Measurements from ENCODE around the gene ACSS3.
"Not testable (repeated sequence)": the region's sequence is repeated elsewhere in the genome, so short reads cannot be mapped to it uniquely, and the experiment has no call there.

The ACSS3 gene

GRCh38 chr12:81095501-81096232, 17.8 kb downstream of the ACSS3 start:
- DNase-seq, result no peak

- DNase-seq, result no peak
Observed at GRCh38 chr12:81105687-81106086, 27.8 kb downstream of the ACSS3 start.

GRCh38 chr12:81114226-81114625, 36.3 kb downstream of the ACSS3 start:
- DNase-seq, result peak; percentile 41

GRCh38 chr12:81119069-81119468, 41.2 kb downstream of the ACSS3 start:
- DNase-seq, result not testable (repeated sequence)

DNA sequence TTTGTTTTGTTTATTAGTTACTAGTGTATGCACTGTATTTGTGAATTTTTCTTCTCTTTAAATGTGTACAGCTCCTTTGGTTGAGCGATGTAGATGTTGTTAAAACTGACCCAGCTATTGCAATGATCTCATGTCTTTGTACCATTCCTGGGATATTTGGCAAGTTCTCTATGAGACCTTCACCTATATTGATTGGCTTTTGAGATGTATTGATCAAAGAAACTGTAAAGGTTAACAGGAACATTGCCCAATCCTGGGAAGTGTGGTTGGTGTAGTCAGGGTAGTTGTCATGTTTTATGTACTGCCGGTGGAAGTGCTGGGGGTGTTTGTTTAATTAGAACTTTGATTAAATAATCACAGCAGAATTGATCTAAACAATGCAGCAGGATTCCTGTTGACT, 43.1 kb downstream of the ACSS3 start:
- DNase-seq, result no peak

DNA sequence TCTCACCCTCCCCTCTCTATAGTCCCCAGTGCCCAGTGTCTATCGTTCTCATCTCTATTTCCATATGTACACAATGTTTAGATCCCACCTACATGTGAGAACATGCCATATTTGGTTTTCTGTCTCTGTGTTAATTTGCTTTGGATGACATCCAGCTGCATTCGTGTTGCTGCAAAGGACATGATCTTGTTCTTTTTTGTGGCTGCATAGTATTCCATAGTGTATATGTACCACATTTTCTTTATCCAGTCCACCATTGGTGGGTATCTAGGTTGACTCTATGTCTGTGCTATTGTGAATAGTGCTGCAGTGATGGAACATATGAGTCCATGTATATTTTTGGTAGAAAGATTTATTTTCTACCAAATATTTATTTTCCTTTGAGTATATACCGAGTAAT, 45.7 kb downstream of the ACSS3 start:
- no peak for DNase-seq

- DNase-seq, result no peak
Observed at GRCh38 chr12:81125691-81126090, 47.8 kb downstream of the ACSS3 start.

DNA sequence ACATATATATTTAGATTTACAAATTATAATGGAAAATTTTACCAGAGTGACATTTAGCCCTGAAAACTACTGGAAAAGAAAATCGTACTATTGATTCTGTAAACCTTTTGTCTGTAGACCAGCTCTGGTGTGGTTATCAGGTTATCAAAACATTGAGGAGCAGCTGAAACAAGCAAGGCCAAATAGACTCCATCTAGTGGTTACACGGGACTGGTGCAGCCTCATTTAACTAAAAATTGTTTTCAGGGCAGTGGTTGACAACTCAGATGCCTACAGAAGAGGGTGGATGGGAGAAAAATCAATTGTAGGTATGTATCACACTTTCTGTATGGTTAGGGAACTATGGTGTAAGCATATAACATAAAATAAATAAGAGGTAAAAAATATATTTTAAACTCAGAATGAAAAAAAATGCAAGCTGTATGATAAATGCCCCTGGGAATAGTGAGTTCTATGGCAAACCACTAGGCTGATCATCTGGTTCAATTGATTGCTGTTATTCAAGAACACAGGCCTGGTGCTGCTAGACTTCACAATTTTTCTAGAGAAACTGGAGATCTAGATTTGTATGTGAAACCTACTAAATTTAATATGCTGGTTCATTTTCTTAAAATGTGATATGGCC, 51.2 kb downstream of the ACSS3 start:
- peak; percentile 89 for DNase-seq

GRCh38 chr12:81136519-81136918, 58.6 kb downstream of the ACSS3 start:
- DNase-seq, result peak; percentile 32

DNA sequence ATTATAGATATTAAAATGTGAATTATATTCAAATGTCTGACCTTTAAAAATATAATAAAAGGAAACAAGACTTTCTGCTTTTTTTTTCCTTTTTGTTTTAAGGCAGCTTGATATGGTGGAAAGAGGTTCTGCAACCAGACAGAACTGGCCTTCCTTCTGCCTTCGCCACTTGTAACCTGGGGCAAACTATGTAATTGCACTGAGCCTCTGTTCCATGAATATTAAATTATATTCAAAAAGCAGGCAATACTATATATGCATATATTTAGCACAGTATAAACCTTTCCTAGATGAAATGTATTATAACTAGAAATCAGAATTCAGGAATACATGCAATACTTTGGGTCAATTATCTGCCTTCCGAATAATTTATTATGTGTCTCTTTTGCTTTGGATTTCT, 59.9 kb downstream of the ACSS3 start:
- no peak for DNase-seq

DNA sequence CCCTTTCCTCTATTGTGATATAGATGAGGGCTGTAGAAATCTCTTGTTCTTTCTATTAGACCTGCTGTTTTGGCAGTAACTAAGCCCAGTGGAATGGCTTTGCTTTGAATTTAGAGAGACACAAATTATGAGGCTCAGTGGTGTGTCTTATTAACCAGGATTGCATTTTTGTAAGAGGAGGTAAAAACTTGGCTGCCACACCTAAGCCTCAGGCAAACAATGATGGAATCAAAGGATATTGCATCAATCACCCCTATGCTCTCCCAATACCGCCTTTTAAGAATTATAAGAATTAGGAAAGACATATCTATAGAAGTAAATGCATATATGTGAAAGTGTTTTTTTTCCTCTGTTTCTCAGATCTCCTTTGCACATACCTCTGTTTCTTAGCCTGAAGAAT, 63.3 kb downstream of the ACSS3 start:
- peak; percentile 31 for DNase-seq

DNA sequence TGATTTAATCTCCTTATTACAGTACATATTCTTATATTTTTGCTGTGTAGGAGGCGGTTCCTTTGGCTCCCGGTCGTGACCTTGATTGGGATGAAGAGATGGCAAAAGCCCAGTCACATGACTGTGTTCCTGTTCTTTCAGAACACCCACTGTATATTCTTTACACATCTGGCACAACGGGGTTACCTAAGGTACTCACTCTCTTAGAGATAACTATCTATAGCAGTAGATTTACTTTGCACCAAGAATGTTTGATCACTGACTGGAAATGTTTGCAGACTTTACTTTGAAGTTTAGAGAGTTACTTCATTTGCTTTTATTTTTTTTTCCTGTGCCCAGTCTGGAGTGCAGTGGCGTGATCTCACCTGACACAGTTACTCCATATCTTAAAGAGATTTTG, 65.2 kb downstream of the ACSS3 start:
- peak; percentile 93 for DNase-seq

GRCh38 chr12:81146228-81147225, 68.6 kb downstream of the ACSS3 start:
- peak; percentile 71 for DNase-seq

- DNase-seq, result peak; percentile 78
Observed at GRCh38 chr12:81147292-81147919, 69.5 kb downstream of the ACSS3 start.

GRCh38 chr12:81150382-81150781, 72.5 kb downstream of the ACSS3 start:
- DNase-seq, result peak; percentile 90

DNA sequence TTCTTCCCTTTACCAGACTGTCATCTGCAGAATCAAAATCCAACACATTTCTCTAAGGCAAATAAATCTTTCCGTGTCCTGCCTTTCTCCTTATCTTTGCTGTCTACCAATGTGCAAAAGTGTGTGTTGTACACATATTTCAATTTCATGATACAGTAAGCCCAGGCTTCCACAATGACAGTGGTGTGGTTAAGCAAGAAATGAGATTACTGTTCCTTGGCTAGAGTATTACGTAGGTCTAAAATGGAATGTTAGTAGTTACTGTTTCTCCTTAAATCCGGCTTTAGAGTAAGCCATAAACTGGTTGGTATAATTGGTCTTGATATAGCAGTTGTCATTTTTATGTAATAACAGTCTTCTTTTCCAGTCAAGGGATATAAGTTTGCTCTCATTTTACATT, 82.0 kb downstream of the ACSS3 start:
- DNase-seq, result no peak

GRCh38 chr12:81161680-81162079, 83.8 kb downstream of the ACSS3 start:
- no peak for DNase-seq

DNA sequence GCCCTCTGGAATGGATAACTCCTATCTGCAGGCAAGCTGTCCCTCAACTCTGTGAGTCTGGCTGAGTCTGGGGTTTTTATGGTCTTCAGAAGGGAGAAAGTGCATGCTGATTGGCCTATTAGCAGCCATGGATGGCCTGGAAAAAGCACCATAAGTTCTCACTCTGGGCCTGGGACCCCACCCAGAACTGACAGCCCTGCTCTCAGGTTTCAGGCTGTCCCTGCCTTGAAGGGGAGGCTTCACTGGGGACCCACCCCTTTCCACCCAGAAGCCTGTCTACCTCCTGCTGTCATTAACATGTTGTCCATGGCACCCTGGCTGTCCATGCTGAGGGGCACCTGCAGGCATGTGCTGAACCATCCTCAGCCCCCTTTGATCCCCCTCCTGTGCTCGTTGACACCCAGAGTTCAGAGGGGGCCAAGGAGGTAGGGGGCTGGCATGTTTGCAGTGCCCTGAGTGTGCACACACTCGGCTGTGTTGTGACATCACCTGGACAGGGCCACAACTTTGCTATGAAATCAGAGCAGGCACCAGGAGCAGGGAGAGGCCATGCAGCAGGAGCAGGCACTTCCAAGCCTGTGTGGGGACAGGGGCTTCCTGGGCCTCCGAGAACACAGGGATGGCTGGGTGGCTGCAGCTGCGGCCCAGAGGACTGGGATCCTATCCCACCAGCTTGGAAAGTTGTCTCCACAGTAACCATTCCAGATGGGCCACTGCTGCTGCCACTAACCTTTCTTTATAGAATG, 84.7 kb downstream of the ACSS3 start:
- no peak for DNase-seq

DNA sequence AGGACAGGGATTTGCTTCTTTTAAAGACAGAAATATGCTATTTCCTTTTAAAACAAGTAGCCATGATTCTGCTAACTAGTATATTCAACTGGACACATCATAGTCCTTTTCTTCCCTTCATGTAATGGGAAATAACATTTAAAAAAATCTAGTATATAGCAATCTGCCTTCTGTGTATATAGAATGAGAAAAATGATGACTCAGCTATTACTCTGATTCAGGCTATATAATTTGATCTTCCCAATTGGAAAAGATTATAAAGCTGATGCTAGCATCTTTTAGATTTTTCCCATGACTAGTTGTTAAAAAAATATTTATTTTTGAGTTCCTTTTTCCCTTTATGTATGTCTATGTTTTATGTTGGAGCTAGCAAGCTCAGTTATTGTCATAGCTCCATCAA, 86.9 kb downstream of the ACSS3 start:
- no peak for DNase-seq

DNA sequence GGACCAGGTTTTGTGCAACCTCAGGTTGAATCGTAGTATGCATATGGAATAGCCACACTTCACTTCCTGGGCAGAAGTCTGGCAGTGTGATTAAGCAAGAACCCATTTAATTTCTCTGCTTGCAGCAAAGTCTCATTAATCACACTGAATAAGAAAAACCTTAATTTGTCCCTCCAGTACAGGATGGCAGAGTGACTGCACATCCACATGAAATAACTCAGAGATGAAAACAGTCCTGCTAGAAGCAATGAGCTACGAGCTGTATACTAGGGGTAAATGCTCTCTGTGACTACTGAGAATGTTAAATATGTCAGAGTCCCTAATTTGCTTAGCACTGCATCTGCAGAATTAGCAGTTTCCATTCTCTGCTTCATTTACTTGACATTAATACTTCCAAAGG, 88.9 kb downstream of the ACSS3 start:
- no peak for DNase-seq

GRCh38 chr12:81167694-81168093, 89.8 kb downstream of the ACSS3 start:
- DNase-seq, result no peak

DNA sequence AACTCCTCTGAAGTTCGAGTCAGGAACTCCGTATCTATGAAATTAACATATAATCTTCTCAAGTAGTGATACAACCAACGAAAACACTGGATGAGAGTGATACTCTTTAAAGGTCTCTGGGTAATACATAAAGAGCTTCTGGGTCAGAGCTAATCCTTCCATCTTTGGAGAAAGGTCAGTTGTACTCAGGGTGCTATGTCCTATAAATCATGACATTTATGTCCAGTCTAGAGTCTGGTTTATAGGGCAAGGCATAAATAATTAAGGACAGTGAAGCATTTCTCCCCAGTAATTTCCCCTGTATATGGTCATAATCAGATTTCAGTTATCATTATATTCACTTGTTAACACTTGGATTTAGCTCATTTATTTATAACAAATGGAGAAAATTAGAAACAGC, 90.6 kb downstream of the ACSS3 start:
- DNase-seq, result no peak

Measured in DMS53 (cell line).